HCT116 (cell line): ENCODE results near the gene RFESD. TPM values are rescaled to one million over a fixed set of nuclear protein-coding genes. Genes with fewer than 3 reads are reported as not detected.

Source experiments
- ATAC-seq: fragments of 200-7000 bp; cut with Tn5 transposase; 2 replicates; pipeline ENCODE4 v1.9.1; 2020; ENCODE audit warnings: mild to moderate bottlenecking, moderate library complexity
- BruUV-seq: library from RNA; stranded (reverse); fragments of 400-500 nt; replicated peaks from 2 replicates; lab custom pipeline; 2021; lab: Mats Ljungman, UMichigan
- CTCF ChIA-PET: fragments of 300-600 bp; sonication (Branson Sonifier 250); formaldehyde crosslinking; loops from one replicate; lab custom pipeline; 2021; ENCODE audit warnings: antibody characterized with exemption; lab: Charles Lee
- POLR2A ChIA-PET: fragments of 300-600, 350-600 bp; sonication (Branson Sonifier 250); formaldehyde crosslinking; loops from one replicate; lab custom pipeline; 2021; ENCODE audit warnings: antibody characterized with exemption; lab: Charles Lee
- RAD21 ChIA-PET, 2 experiments: fragments of 300-600 bp; sonication (Branson Sonifier 250); formaldehyde crosslinking; loops; one replicate each; lab custom pipeline; 2023; ENCODE audit warnings: low total read pairs in 2 of 2; ENCODE audit not compliant: uncharacterized antibody in 2 of 2, unreplicated experiment in 2 of 2, low non-redundant PET in 1 of 2; lab: Charles Lee
- DNase-seq: peaks from one replicate; pipeline ENCODE4 v3.0.0-alpha.2; 2010; ENCODE audit warnings: low read depth, low spot score
- H2AFZ ChIP-seq: fragments of 200-600 bp; shearing (Covaris generic), sonication (generic); 2 replicates; pipeline ENCODE4 v1.6.1; 2017; ENCODE audit warnings: low read depth, mixed run types, mixed read lengths, antibody characterized with exemption, low read length; ENCODE audit not compliant: poor library complexity, severe bottlenecking
- H3K27ac ChIP-seq: 2 replicates; pipeline ENCODE4 v1.5.1; 2012; ENCODE audit warnings: low read depth, low read length
- H3K27me3 ChIP-seq: fragments of 200-600 bp; sonication (generic); 2 replicates; pipeline ENCODE4 v1.6.1; 2016; ENCODE audit warnings: mixed run types, low read length, mixed read lengths; ENCODE audit not compliant: insufficient read depth
- H3K36me3 ChIP-seq, 2 experiments: fragments of 200-500 bp in 1 of 2; fragments of 200-600 bp in 1 of 2; sonication (Bioruptor generic) in 1 of 2; sonication (generic) in 1 of 2; 2 replicates each; pipeline versions ENCODE4 v1.5.1 to v1.6.1; 2014 to 2016; ENCODE audit warnings: low read length in 2 of 2, inconsistent platforms in 1 of 2, mixed read lengths in 1 of 2, mixed run types in 1 of 2; ENCODE audit not compliant: insufficient read depth in 2 of 2, control insufficient read depth in 1 of 2
- H3K4me1 ChIP-seq, 2 experiments: fragments of 200-600 bp in 1 of 2; sonication (generic) in 1 of 2; 2 replicates each; pipeline versions ENCODE4 v1.5.1 to v1.6.1; 2012 to 2017; ENCODE audit warnings: low read length in 2 of 2, inconsistent platforms in 1 of 2, mild to moderate bottlenecking in 1 of 2, mixed read lengths in 1 of 2, mixed run types in 1 of 2, moderate library complexity in 1 of 2; ENCODE audit not compliant: insufficient read depth in 2 of 2, control insufficient read depth in 1 of 2
- H3K4me2 ChIP-seq: fragments of 200-600 bp; sonication (generic); 2 replicates; pipeline ENCODE4 v1.6.1; 2017; ENCODE audit warnings: mixed run types, low read length, mixed read lengths
- H3K4me3 ChIP-seq, 2 experiments: fragments of 200-600 bp in 1 of 2; sonication (generic) in 1 of 2; replicated peaks in 1 of 2; 2 replicates each; pipeline ENCODE4 v1.5.1; 2011 to 2016; ENCODE audit warnings: low read length in 2 of 2, control low read depth in 1 of 2, low read depth in 1 of 2, mild to moderate bottlenecking in 1 of 2, mixed read lengths in 1 of 2, mixed run types in 1 of 2
- H3K79me2 ChIP-seq: fragments of 200-600 bp; sonication (generic); 2 replicates; pipeline ENCODE4 v1.6.1; 2017; ENCODE audit warnings: mild to moderate bottlenecking, mixed run types, low read length, moderate library complexity, mixed read lengths; ENCODE audit not compliant: insufficient read depth
- H3K9ac ChIP-seq: fragments of 200-600 bp; sonication (generic); 2 replicates; pipeline ENCODE4 v1.6.1; 2016; ENCODE audit warnings: low read length, mixed read lengths
- H3K9me2 ChIP-seq: fragments of 200-600 bp; sonication (generic), shearing (Covaris generic); 2 replicates; pipeline ENCODE4 v1.6.1; 2017; ENCODE audit warnings: mixed run types, mild to moderate bottlenecking, moderate library complexity; ENCODE audit not compliant: insufficient read depth
- H3K9me3 ChIP-seq, 2 experiments: fragments of 200-500 bp in 1 of 2; fragments of 200-600 bp in 1 of 2; sonication (Bioruptor generic) in 1 of 2; sonication (generic) in 1 of 2; 2 replicates each; pipeline ENCODE4 v1.6.1; 2014 to 2017; ENCODE audit warnings: low read length in 2 of 2, mixed read lengths in 2 of 2, inconsistent platforms in 1 of 2, low read depth in 1 of 2, mild to moderate bottlenecking in 1 of 2, mixed run types in 1 of 2, moderate library complexity in 1 of 2; ENCODE audit not compliant: control insufficient read depth in 1 of 2, insufficient read depth in 1 of 2
- H4K20me1 ChIP-seq: fragments of 200-600 bp; sonication (generic), shearing (Covaris generic); 2 replicates; pipeline ENCODE4 v1.6.1; 2017; ENCODE audit warnings: mixed run types, mild to moderate bottlenecking, moderate library complexity; ENCODE audit not compliant: insufficient read depth
- CEBPB ChIP-seq: IDR thresholded peaks from 2 replicates; pipeline ENCODE4 v1.6.1; 2012; ENCODE audit warnings: low read depth
- CTCF ChIP-seq, 3 experiments: fragments of 200-600 bp in 1 of 3; sonication (generic) in 1 of 3; IDR thresholded peaks in 2 of 3; conservative IDR thresholded peaks in 1 of 3; 2 replicates each; pipeline ENCODE4 v1.5.1; 2012 to 2017; ENCODE audit warnings: low read depth in 2 of 3, low read length in 2 of 3, antibody characterized with exemption in 1 of 3, borderline replicate concordance in 1 of 3, control low read depth in 1 of 3, mild to moderate bottlenecking in 1 of 3, mixed read lengths in 1 of 3, mixed run types in 1 of 3, moderate library complexity in 1 of 3; ENCODE audit not compliant: insufficient read depth in 1 of 3
- EGR1 ChIP-seq: IDR thresholded peaks from 2 replicates; pipeline ENCODE4 v1.6.1; 2012; ENCODE audit warnings: low read depth
- EZH2 ChIP-seq: fragments of 200-600 bp; sonication (generic); IDR thresholded peaks from 2 replicates; pipeline ENCODE4 v1.6.1; 2017; ENCODE audit warnings: antibody characterized with exemption, mixed run types
- EZH2phosphoT487 ChIP-seq: fragments of 200-600 bp; IDR thresholded peaks from 2 replicates; pipeline ENCODE4 v1.6.1; 2018; ENCODE audit warnings: antibody characterized with exemption, borderline replicate concordance
- POLR2A ChIP-seq: IDR thresholded peaks from 2 replicates; pipeline ENCODE4 v1.7.0; 2011; ENCODE audit warnings: borderline replicate concordance; ENCODE audit not compliant: insufficient read depth, insufficient read length; ENCODE audit errors: extremely low read depth
- POLR2AphosphoS5 ChIP-seq: IDR thresholded peaks from 2 replicates; pipeline ENCODE4 v1.6.1; 2011; ENCODE audit warnings: mild to moderate bottlenecking, low read depth, low read length, moderate library complexity
- SIN3A ChIP-seq: IDR thresholded peaks from 2 replicates; pipeline ENCODE4 v1.6.1; 2012; ENCODE audit warnings: low read depth
- SP1 ChIP-seq: IDR thresholded peaks from 2 replicates; pipeline ENCODE4 v1.6.1; 2012; ENCODE audit warnings: low read depth
- SRF ChIP-seq: IDR thresholded peaks from 2 replicates; pipeline ENCODE4 v1.6.1; 2012; ENCODE audit warnings: low read depth
- TCF7L2 ChIP-seq: IDR thresholded peaks from 2 replicates; pipeline ENCODE4 v1.7.0; 2011; ENCODE audit warnings: borderline replicate concordance, inconsistent platforms; ENCODE audit not compliant: insufficient read depth, insufficient read length; ENCODE audit errors: extremely low read depth
- YY1 ChIP-seq: IDR thresholded peaks from 2 replicates; pipeline ENCODE4 v1.6.1; 2011; ENCODE audit warnings: low read length, low read depth, moderate library complexity, mild to moderate bottlenecking; ENCODE audit not compliant: insufficient replicate concordance; ENCODE audit errors: extremely low read depth
- ZNF274 ChIP-seq: fragments of 200-500 bp; sonication (Bioruptor generic); IDR thresholded peaks from 2 replicates; pipeline ENCODE4 v1.6.1; 2014; ENCODE audit warnings: mild to moderate bottlenecking, low read depth, low read length, inconsistent platforms
- intact Hi-C: fragments of 100-400 bp; cut with micrococcal nuclease; formaldehyde crosslinking; loops from 2 replicates; pipeline ENCODE4 v1.10.0; 2022
- total RNA-seq: library from RNA; stranded (reverse); gene quantifications from one replicate; pipeline ENCODE4 v1.2.1, GENCODE V29; 2021; ENCODE audit not compliant: unreplicated experiment
- TF ChIP-seq, protein P1 (sequence below): IDR thresholded peaks from 2 replicates; pipeline ENCODE4 v1.6.1; 2011; ENCODE audit warnings: mild to moderate bottlenecking, low read length, moderate library complexity; ENCODE audit not compliant: insufficient replicate concordance; ENCODE audit errors: extremely low read depth

RFESD gene
- total RNA-seq, 1 experiment from 2014 or later, result 4.1 TPM

DNA sequence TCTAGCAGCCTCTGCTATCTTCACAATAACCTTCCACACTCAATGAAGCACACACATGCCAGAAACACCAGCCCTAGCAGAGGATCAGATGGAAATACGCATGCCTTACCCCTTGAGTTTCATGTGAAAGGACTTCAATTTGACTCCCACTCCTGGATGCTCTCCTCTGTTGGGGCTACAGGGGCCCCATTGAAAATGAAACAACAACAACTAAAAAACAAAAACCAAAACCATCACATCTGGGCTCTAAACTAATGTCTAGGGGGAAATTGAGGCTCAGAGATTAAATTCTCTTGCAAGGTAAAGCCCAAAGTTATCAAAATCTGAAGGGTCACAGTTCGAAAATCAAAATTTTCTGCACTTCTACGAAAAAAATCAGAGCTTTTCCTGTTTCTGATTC, 7.9 kb upstream of the RFESD start:
- ChIA-PET RAD21 (no interaction called here), POLR2A (no interaction called here), CTCF (no interaction called here)
- Histone ChIP-seq H3K4me1 (no peaks in the 10 kb centered on the region), H3K4me3 (no peak overlapping the region), H4K20me1 (no peaks in the 10 kb centered on the region), H2AFZ (no peak overlapping the region), H3K27me3 (no peaks in the 10 kb centered on the region), H3K9ac (no peak overlapping the region), H3K36me3 (no peaks in the 10 kb centered on the region), H3K79me2 (no peaks in the 10 kb centered on the region), H3K4me2 (no peak overlapping the region), H3K27ac (no peak overlapping the region), H3K9me2 (no peaks in the 10 kb centered on the region), H3K9me3 (no peaks in the 10 kb centered on the region)
- no TSS peak for BruUV-seq
- DNase-seq, result no peak
- no peak for TF ChIP-seq EGR1
- TF ChIP-seq, protein P1, sequence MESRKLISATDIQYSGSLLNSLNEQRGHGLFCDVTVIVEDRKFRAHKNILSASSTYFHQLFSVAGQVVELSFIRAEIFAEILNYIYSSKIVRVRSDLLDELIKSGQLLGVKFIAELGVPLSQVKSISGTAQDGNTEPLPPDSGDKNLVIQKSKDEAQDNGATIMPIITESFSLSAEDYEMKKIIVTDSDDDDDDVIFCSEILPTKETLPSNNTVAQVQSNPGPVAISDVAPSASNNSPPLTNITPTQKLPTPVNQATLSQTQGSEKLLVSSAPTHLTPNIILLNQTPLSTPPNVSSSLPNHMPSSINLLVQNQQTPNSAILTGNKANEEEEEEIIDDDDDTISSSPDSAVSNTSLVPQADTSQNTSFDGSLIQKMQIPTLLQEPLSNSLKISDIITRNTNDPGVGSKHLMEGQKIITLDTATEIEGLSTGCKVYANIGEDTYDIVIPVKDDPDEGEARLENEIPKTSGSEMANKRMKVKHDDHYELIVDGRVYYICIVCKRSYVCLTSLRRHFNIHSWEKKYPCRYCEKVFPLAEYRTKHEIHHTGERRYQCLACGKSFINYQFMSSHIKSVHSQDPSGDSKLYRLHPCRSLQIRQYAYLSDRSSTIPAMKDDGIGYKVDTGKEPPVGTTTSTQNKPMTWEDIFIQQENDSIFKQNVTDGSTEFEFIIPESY, result no peak
- intact Hi-C loops, result no loop called here
- ATAC-seq, result no peak

DNA sequence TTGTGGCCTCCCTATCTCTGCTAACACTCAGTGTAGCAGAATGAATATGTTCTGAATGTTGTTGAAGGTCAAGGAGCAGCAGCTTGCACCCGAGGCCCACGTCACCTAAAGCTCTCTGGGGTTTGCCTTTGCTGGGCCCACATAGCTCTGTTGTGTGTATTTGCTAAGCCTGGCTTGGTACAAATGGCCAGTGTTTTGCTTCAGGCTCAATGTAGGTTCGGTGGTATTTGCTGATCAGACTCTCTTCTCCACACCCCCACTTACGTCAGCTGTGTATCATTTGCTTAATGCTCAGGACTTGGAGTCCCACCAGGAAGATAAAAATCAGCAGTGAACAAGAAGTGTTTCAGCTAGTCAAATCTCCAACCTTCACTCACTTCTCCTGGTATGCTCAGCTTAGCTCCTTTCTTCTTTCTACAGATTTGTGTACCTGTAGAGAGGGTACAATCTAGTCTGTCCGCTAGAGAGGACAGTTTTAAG, 4.8 kb upstream of the RFESD start:
- CTCF ChIA-PET, result interaction anchor here (1.1 kb wide), 1 partner anchor 139 kb away, joined by 3 read pairs; no protein-coding TSS in a partner anchor
- DNase-seq, result no peak
- POLR2A ChIA-PET, result no interaction called here

More for the DNA sequence above, 4.8 kb upstream of the RFESD start:
- no peak overlapping the region for H3K4me2 ChIP-seq
- no peak for ATAC-seq
- no peaks in the 10 kb centered on the region for H4K20me1 ChIP-seq
- H3K9ac ChIP-seq, result no peak overlapping the region
- intact Hi-C loops, result no loop called here
- no TSS peak for BruUV-seq
- no peak overlapping the region for H3K4me3 ChIP-seq
- peaks cover 0 to 18% of the 10 kb centered on the region in 2 experiments; a peak in 3 of 4 replicates for H3K4me1 ChIP-seq
- no peaks in the 10 kb centered on the region for H3K27me3 ChIP-seq
- no peaks in the 10 kb centered on the region for H3K36me3 ChIP-seq
- no peak overlapping the region for H3K27ac ChIP-seq
- no peaks in the 10 kb centered on the region for H3K9me3 ChIP-seq
- TF ChIP-seq EZH2, result no peak
- no peak for TF ChIP-seq EGR1
- no peak for TF ChIP-seq SRF
- no peak for TF ChIP-seq CEBPB
- no peak for TF ChIP-seq POLR2A
- TF ChIP-seq ZNF274, result no peak
- TF ChIP-seq EZH2phosphoT487, result no peak
- TF ChIP-seq, protein P1, result no peak
- TF ChIP-seq POLR2AphosphoS5, result no peak
- TF ChIP-seq SP1, result no peak
- no peak for TF ChIP-seq SIN3A
- no peak for TF ChIP-seq YY1
- TF ChIP-seq TCF7L2, result no peak
- no peak for TF ChIP-seq CTCF (IDR thresholded peaks at IDR 0.05 in 2 of 3, conservative IDR thresholded peaks at IDR 0.05 in 1 of 3; ENCODE audit: borderline replicate concordance in 1 of 3, insufficient read depth in 1 of 3, low read depth in 2 of 3, low read length in 2 of 3)
- RAD21 ChIA-PET, result no interaction called here
- H3K79me2 ChIP-seq, result no peaks in the 10 kb centered on the region
- no peak overlapping the region for H2AFZ ChIP-seq
- H3K9me2 ChIP-seq, result no peaks in the 10 kb centered on the region
